H9 (cell line): ENCODE results near the gene ARHGEF10L. TPM values are rescaled to one million over a fixed set of nuclear protein-coding genes. Genes with fewer than 3 reads are reported as not detected.
"Not testable (repeated sequence)": the region's sequence is repeated elsewhere in the genome, so short reads cannot be mapped to it uniquely, and the experiment has no call there.

Source experiments
- DNase-seq: peaks from one replicate; pipeline ENCODE4 v3.0.0-alpha.2; 2017
- H2AFZ ChIP-seq: one replicate; pipeline ENCODE4 v1.6.1; 2013; ENCODE audit warnings: mild to moderate bottlenecking, low read length, control low read depth, moderate library complexity
- H2AK5ac ChIP-seq: 2 replicates; pipeline ENCODE4 v1.6.1; 2013; ENCODE audit warnings: low read length, control low read depth, mixed read lengths; ENCODE audit not compliant: insufficient read length
- H2BK120ac ChIP-seq: one replicate; pipeline ENCODE4 v1.6.1; 2013; ENCODE audit warnings: low read depth, mild to moderate bottlenecking, low read length, control low read depth, inconsistent platforms; ENCODE audit not compliant: poor library complexity, severe bottlenecking
- H2BK12ac ChIP-seq: 2 replicates; pipeline ENCODE4 v1.6.1; 2013; ENCODE audit warnings: low read length, control low read depth, mixed read lengths, low read depth; ENCODE audit not compliant: insufficient read length
- H2BK15ac ChIP-seq: 2 replicates; pipeline ENCODE4 v1.6.1; 2013; ENCODE audit warnings: low read depth, low read length, control low read depth
- H2BK20ac ChIP-seq: one replicate; pipeline ENCODE4 v1.6.1; 2013; ENCODE audit warnings: low read depth, mild to moderate bottlenecking, low read length, control low read depth, inconsistent platforms; ENCODE audit not compliant: poor library complexity, severe bottlenecking
- H2BK5ac ChIP-seq: 2 replicates; pipeline ENCODE4 v1.6.1; 2013; ENCODE audit warnings: low read length, control low read depth, mixed read lengths; ENCODE audit not compliant: insufficient read length
- H3K14ac ChIP-seq: 2 replicates; pipeline ENCODE4 v1.6.1; 2013; ENCODE audit warnings: low read length, control low read depth; ENCODE audit not compliant: insufficient read depth
- H3K18ac ChIP-seq: 2 replicates; pipeline ENCODE4 v1.6.1; 2013; ENCODE audit warnings: low read depth, mild to moderate bottlenecking, mixed read lengths, low read length, control low read depth; ENCODE audit not compliant: insufficient read length
- H3K23ac ChIP-seq: 2 replicates; pipeline ENCODE4 v1.6.1; 2013; ENCODE audit warnings: low read length, control low read depth, mixed read lengths, low read depth; ENCODE audit not compliant: insufficient read length
- H3K23me2 ChIP-seq: 2 replicates; pipeline ENCODE4 v1.6.1; 2013; ENCODE audit warnings: low read depth, mild to moderate bottlenecking, mixed read lengths, low read length, control low read depth; ENCODE audit not compliant: insufficient read length, poor library complexity, severe bottlenecking
- H3K27ac ChIP-seq: 2 replicates; pipeline ENCODE4 v1.5.1; 2013; ENCODE audit warnings: low read length, control low read depth, mixed read lengths, low read depth; ENCODE audit not compliant: insufficient read length
- H3K27me3 ChIP-seq: 2 replicates; pipeline ENCODE4 v1.6.1; 2013; ENCODE audit warnings: low read length, control low read depth, inconsistent platforms; ENCODE audit not compliant: insufficient read depth
- H3K4ac ChIP-seq: 2 replicates; pipeline ENCODE4 v1.6.1; 2013; ENCODE audit warnings: low read depth, mild to moderate bottlenecking, control low read depth, inconsistent platforms, low read length, moderate library complexity
- H3K4me1 ChIP-seq: 2 replicates; pipeline ENCODE4 v1.6.1; 2013; ENCODE audit warnings: low read length, control low read depth, inconsistent platforms; ENCODE audit not compliant: insufficient read depth
- H3K4me2 ChIP-seq: 2 replicates; pipeline ENCODE4 v1.6.1; 2013; ENCODE audit warnings: low read length, control low read depth, mixed read lengths; ENCODE audit not compliant: insufficient read length, insufficient read depth
- H3K56ac ChIP-seq: 2 replicates; pipeline ENCODE4 v1.6.1; 2013; ENCODE audit warnings: low read depth, mild to moderate bottlenecking, mixed read lengths, low read length, control low read depth; ENCODE audit not compliant: insufficient read length
- H3K79me1 ChIP-seq: 2 replicates; pipeline ENCODE4 v1.6.1; 2013; ENCODE audit warnings: low read depth, mild to moderate bottlenecking, moderate library complexity, low read length, control low read depth, inconsistent platforms; ENCODE audit not compliant: insufficient read depth, poor library complexity, severe bottlenecking
- H3K79me2 ChIP-seq: 2 replicates; pipeline ENCODE4 v1.6.1; 2013; ENCODE audit warnings: low read length, control low read depth, inconsistent platforms; ENCODE audit not compliant: insufficient read depth
- H3K9ac ChIP-seq: 2 replicates; pipeline ENCODE4 v1.6.1; 2013; ENCODE audit warnings: low read length, control low read depth, mixed read lengths; ENCODE audit not compliant: insufficient read length; ENCODE audit errors: extremely low read depth
- H3K9me3 ChIP-seq: one replicate; pipeline ENCODE4 v1.6.1; 2013; ENCODE audit warnings: low read depth, low read length, inconsistent platforms; ENCODE audit not compliant: control insufficient read depth
- H3T11ph ChIP-seq: one replicate; pipeline ENCODE4 v1.6.1; 2013; ENCODE audit warnings: mild to moderate bottlenecking, low read length, control low read depth, inconsistent platforms
- H4K20me1 ChIP-seq: one replicate; pipeline ENCODE4 v1.6.1; 2013; ENCODE audit not compliant: control insufficient read depth, insufficient read length, insufficient read depth
- H4K5ac ChIP-seq: 2 replicates; pipeline ENCODE4 v1.6.1; 2013; ENCODE audit warnings: low read depth, mild to moderate bottlenecking, mixed read lengths, low read length, control low read depth; ENCODE audit not compliant: insufficient read length
- H4K8ac ChIP-seq: replicated peaks from 2 replicates; pipeline ENCODE4 v1.6.1; 2013; ENCODE audit warnings: low read length, control low read depth, mixed read lengths, low read depth; ENCODE audit not compliant: insufficient read length
- H4K91ac ChIP-seq: 2 replicates; pipeline ENCODE4 v1.6.1; 2013; ENCODE audit warnings: low read depth, mild to moderate bottlenecking, moderate library complexity, mixed read lengths, low read length, control low read depth; ENCODE audit not compliant: insufficient read length
- H3K27ac Mint-ChIP-seq, 3 experiments: 2 replicates in 2 of 3; 3 replicates in 1 of 3; pipeline ENCODE4 v1.8.0; 2020 to 2021; ENCODE audit warnings: mixed read lengths in 3 of 3, mild to moderate bottlenecking in 1 of 3, moderate library complexity in 1 of 3
- H3K27me3 Mint-ChIP-seq: 2 replicates; pipeline ENCODE4 v1.8.0; 2021; ENCODE audit warnings: low read depth, mild to moderate bottlenecking, moderate library complexity, mixed read lengths
- H3K36me3 Mint-ChIP-seq, 3 experiments: 2 replicates in 2 of 3; 3 replicates in 1 of 3; pipeline ENCODE4 v1.8.0; 2020 to 2021; ENCODE audit warnings: low read depth in 3 of 3, mixed read lengths in 3 of 3; ENCODE audit not compliant: insufficient read depth in 1 of 3
- H3K4me1 Mint-ChIP-seq, 2 experiments: 2 replicates each; pipeline ENCODE4 v1.8.0; 2020; ENCODE audit warnings: mixed read lengths in 2 of 2
- H3K4me3 Mint-ChIP-seq, 2 experiments: 2 replicates in 1 of 2; 3 replicates in 1 of 2; pipeline ENCODE4 v1.8.0; 2020 to 2021; ENCODE audit warnings: mild to moderate bottlenecking in 2 of 2, mixed read lengths in 2 of 2, moderate library complexity in 1 of 2
- H3K9me3 Mint-ChIP-seq, 2 experiments: 2 replicates in 1 of 2; 3 replicates in 1 of 2; pipeline ENCODE4 v1.8.0; 2020; ENCODE audit warnings: mild to moderate bottlenecking in 2 of 2, mixed read lengths in 2 of 2, moderate library complexity in 1 of 2
- WGBS: extraction: QIAGEN DNeasy Blood & Tissue Kit; methylation state at CpG from one replicate; pipeline ENCODE4 v1.1.7; 2013; ENCODE audit warnings: missing lambda C conversion rate, low lambda C conversion rate, mixed read lengths; ENCODE audit not compliant: insufficient read length; ENCODE audit errors: extremely low coverage; 5-methylcytosine and 5-hydroxymethylcytosine counted together
- total RNA-seq: library from RNA; stranded (reverse); gene quantifications from 2 replicates; pipeline ENCODE4 v1.2.1, GENCODE V29; 2021

ARHGEF10L gene
- total RNA-seq, 1 experiment from 2014 or later = 20.2 TPM

DNA sequence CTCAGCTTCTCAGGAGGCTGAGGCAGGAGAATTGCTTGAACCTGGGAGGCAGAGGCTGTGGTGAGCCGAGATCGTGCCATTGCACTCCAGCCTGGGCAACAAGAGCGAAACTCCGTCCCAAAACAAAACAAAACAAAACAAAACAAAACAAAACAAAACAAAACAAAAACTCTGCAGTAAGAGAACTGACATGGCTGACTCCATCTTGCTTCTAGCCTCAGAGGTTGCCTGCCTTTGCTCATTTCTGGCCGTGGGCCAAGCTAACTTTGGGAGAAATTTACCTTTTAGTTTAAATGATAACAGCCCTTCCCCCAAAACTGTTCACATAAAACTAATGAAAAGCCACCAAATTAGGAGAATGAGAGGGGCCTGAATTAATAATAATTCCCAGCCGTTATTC, 48.8 kb upstream of the ARHGEF10L start:
- not testable (repeated sequence) for H3K18ac ChIP-seq, H2AFZ ChIP-seq, H3K9ac ChIP-seq, H3K4me3 Mint-ChIP-seq, H3T11ph ChIP-seq, H3K79me1 ChIP-seq, DNase-seq, H3K23ac ChIP-seq, H3K27ac ChIP-seq, H4K91ac ChIP-seq, H2BK120ac ChIP-seq, H3K4me2 ChIP-seq, H3K79me2 ChIP-seq, H4K20me1 ChIP-seq, H3K4me1 ChIP-seq, H3K36me3 Mint-ChIP-seq, H3K23me2 ChIP-seq, H4K5ac ChIP-seq, H3K9me3 ChIP-seq, H2BK5ac ChIP-seq, H3K27me3 ChIP-seq, H3K56ac ChIP-seq, H3K27me3 Mint-ChIP-seq, H4K8ac ChIP-seq, H2BK12ac ChIP-seq, H3K14ac ChIP-seq, H2AK5ac ChIP-seq, H2BK20ac ChIP-seq, H3K4ac ChIP-seq, H3K9me3 Mint-ChIP-seq, H2BK15ac ChIP-seq
- WGBS = no CpG with 5 or more reads among the region's 6 CpGs
- Mint-ChIP-seq H3K4me1 (peaks cover 19 to 24% of the 10 kb centered on the region in 2 experiments), H3K27ac (peak overlapping the region in 1 of 3 experiments; percentile 76; a peak in 1 of 7 replicates)
